WI38 (cell line): Measurements from ENCODE around the gene STMND1.

Source experiments
- H3K4me3 ChIP-seq: 2 replicates; pipeline ENCODE4 v1.5.1; 2011; ENCODE audit warnings: low read depth, mild to moderate bottlenecking, control low read depth, low read length
- TF ChIP-seq, protein P1 (sequence below): IDR thresholded peaks from 2 replicates; pipeline ENCODE4 v1.5.1; 2012; ENCODE audit warnings: low read depth, mild to moderate bottlenecking, control low read depth, low read length

STMND1 gene

DNA sequence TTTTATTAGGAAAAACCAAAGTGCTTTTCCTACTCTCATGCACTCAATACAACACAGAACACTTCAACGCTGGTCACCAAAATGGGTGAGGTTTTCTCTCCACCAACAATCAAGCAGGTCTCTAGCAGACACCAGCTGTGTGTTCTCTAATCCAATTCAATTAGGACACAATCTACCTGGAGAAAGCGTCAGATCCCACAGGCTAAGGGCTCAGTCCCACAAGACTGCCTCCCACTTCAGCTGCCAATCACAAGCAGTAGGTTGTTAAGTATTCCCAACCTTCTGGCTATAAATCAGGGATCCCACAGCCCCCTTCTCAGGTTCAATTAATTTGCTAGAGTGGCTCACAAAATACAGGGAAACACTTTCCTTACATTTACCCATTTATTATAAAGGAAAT lies 47.7 kb downstream of the STMND1 start:
- TF ChIP-seq, protein P1, sequence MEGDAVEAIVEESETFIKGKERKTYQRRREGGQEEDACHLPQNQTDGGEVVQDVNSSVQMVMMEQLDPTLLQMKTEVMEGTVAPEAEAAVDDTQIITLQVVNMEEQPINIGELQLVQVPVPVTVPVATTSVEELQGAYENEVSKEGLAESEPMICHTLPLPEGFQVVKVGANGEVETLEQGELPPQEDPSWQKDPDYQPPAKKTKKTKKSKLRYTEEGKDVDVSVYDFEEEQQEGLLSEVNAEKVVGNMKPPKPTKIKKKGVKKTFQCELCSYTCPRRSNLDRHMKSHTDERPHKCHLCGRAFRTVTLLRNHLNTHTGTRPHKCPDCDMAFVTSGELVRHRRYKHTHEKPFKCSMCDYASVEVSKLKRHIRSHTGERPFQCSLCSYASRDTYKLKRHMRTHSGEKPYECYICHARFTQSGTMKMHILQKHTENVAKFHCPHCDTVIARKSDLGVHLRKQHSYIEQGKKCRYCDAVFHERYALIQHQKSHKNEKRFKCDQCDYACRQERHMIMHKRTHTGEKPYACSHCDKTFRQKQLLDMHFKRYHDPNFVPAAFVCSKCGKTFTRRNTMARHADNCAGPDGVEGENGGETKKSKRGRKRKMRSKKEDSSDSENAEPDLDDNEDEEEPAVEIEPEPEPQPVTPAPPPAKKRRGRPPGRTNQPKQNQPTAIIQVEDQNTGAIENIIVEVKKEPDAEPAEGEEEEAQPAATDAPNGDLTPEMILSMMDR = no peak

DNA sequence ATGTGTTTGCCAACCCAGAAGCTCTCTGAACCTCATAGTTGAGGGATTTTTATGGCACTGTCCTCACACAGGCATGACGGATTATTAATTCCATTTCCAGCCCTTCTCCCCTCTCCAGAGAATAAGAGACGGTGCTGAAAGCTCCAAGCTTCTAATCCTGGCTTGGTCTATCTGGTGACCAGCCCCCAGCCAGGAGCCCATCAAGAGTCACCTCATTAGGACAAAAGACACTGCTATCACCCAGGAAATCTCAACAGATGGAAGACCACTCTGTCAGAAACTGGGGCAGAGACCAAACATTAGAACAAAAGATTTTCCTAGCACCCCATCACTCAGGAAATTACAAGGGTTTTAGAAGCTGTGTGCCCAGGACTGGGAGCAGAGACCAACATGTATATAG lies 48.2 kb downstream of the STMND1 start:
- TF ChIP-seq, protein P1 = no peak

More for the DNA sequence above, 47.7 kb downstream of the STMND1 start:
- no peak overlapping the region for H3K4me3 ChIP-seq

DNA sequence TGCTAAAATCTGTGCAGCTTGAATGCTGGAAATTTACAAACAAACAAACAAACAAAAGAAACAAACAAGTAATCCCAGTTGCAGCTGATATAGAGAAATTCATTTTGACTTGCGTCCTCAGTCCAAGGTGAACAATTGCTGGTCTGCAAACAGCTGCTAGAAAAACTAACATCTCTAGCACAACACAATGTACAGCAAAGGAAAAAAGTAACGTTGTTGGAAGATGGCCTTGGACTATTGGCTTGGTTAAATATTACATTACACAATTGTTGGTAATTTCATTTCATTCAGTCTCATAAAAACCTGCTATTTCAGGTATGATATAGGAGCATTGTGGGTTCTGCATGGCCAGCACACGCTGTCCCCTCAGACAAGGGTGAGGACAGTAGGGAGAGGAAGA lies 50.0 kb downstream of the STMND1 start:
- TF ChIP-seq, protein P1 = no peak
- H3K4me3 ChIP-seq = no peak overlapping the region

More for the DNA sequence above, 48.2 kb downstream of the STMND1 start:
- no peak overlapping the region for H3K4me3 ChIP-seq

DNA sequence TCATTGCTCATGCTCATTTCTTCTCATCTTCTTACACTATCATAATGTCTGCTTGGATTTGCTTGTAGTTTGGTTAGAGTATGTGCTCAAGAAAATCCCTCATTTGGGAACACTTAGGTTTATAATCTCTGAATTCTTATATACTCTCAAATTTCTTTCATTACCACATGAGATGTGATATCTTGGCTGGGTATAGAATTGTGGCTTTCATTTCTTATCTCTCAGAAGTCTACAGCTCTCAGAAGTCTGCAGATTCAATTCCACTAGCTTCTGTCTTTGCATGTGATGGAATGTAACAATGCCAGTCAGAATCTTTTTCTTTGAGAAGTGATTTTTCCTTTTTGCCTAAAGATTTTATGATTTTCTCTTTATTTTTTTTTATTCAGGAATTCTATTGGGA lies 50.9 kb downstream of the STMND1 start:
- TF ChIP-seq, protein P1 = no peak
- no peak overlapping the region for H3K4me3 ChIP-seq

DNA sequence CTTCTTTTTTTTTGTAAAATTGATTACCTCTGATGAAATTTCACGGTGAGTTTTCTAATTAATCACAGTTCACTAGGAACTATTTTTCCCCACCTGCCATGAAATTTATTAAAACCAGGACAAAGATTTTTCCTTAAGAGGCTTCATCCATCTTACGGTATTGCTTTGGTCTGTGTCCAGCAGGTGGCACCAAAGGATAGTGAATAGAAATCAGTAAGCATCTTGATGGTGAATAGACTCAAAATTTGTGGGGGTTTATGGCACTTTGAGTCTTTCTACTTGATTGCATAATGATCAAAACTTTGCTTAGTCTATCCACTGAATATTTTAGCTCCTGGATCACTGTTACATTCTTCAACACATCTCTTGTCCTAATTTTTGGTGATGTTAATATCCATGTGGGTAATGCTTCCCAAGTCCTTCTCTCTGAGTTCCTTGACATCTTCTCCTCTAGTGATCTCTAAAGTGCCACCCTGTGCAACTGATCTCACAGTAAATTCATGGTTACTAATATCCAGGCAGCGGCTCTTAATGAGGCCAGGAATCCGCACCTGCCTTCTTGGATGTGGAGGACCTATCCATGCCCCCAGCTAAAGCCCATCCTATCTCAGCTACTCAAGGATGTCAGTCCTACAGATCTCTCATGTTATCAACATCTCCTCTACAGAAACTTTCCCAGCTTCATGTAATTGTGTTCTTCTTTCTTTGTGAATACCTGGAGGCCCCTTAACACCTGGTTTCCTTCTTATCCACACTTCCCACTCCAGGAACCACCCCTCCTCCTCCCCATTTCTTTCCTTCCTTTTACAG lies 54.5 kb downstream of the STMND1 start:
- TF ChIP-seq, protein P1 = peak; percentile 54
- H3K4me3 ChIP-seq = no peak overlapping the region

DNA sequence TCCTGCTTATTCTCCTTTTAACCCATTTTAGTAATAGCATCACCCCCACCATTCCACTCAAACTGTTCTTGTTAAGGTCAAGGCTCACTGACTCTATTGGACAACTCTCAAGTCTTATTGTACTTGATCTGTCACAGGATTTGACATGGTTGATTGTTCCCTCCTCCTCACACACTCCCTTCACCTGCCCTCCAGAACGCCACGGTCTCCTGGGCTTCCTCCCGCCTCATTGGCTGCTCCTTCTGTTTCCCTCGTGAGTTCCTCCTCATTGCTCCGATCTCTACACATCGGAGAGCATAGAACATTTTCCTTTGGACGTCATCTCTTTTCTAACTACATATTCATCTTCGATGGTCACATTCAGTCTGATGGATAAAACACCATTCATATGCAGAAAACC lies 55.1 kb downstream of the STMND1 start:
- no peak overlapping the region for H3K4me3 ChIP-seq
- TF ChIP-seq, protein P1 = no peak

DNA sequence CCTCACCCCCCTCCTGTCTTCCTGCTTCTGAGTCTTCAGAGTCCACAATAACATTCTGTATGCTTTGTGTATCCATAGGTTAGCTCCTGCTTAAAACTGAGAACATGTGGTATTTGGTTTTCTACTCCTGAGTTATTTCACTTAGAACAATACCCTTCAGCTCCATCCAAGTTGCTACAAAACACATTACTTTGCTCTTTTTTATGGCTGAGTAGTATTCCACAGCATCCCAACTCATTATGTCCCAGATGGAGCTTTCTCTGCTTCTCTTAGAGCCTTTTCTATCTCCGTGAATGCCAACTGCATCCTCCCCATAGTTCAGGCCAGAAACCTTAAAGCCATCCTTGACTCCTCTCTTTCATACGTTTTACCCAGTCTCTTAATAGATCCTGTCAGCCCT lies 55.8 kb downstream of the STMND1 start:
- TF ChIP-seq, protein P1 = no peak
- no peak overlapping the region for H3K4me3 ChIP-seq
